Mesodermal cell (in vitro differentiated cells): ENCODE measurements around the gene EDDM13.

ENCODE experiments used
- H3K27ac ChIP-seq: 2 replicates; pipeline ENCODE4 v1.7.0; 2013; ENCODE audit warnings: mild to moderate bottlenecking, low read depth, low read length, moderate library complexity; ENCODE audit not compliant: severe bottlenecking
- H3K36me3 ChIP-seq: 2 replicates; pipeline ENCODE4 v1.7.1; 2013; ENCODE audit warnings: mild to moderate bottlenecking, low read length, moderate library complexity; ENCODE audit not compliant: control insufficient read depth, insufficient read depth
- H3K4me1 ChIP-seq: one replicate; pipeline ENCODE4 v1.7.1; 2013; ENCODE audit warnings: mild to moderate bottlenecking, low read length; ENCODE audit not compliant: insufficient read depth, control insufficient read depth, poor library complexity, severe bottlenecking
- H3K4me3 ChIP-seq: 2 replicates; pipeline ENCODE4 v1.7.0; 2013; ENCODE audit warnings: low read length, control low read depth, mild to moderate bottlenecking; ENCODE audit not compliant: insufficient read depth, poor library complexity, severe bottlenecking; ENCODE audit errors: extremely low read depth
- H3K9me3 ChIP-seq: 2 replicates; pipeline ENCODE4 v1.7.1; 2013; ENCODE audit warnings: mild to moderate bottlenecking, low read length, moderate library complexity; ENCODE audit not compliant: control insufficient read depth
- whole genome bisulfite sequencing, 2 experiments: methylation state at CpG; one replicate each; pipeline ENCODE4 v1.1.5; 2013; ENCODE audit warnings: missing lambda C conversion rate in 2 of 2; ENCODE audit not compliant: insufficient coverage in 2 of 2; 5-methylcytosine and 5-hydroxymethylcytosine counted together

The EDDM13 gene

DNA sequence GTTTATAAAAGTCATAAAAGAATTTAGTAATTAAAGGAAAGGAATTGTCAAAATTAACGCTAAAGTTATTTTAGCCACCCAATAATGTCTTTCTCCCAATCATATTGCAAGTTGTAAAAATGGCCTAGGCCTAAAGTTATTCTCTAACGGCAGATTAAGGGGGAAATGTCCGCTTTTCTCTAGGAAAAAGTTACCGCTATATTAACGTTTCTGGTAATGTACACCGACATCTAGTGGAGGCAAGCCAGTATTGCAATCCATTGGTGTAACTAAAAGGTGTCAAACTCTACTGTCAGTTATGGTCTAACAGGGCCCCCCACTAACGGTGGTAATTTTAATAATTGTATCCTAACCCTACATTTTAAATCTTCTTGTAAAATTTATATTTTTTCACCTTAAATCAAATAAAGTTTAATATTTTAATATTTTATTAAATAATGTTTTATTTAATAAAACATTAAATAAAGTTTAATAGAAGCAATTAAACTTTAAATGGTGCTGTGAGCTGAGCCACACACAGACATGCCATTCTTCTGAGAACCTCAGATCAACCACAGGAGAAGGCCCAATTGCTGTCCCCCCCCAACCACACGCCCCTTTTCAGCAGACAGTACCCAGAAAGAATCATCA lies 78.0 kb downstream of the EDDM13 start:
- WGBS, 2 experiments = 30 to 33% methylated on average over 2 to 4 of the region's 8 CpGs
- no peak overlapping the region for H3K27ac ChIP-seq
- H3K36me3 ChIP-seq = no peaks in the 10 kb centered on the region
- H3K4me3 ChIP-seq = no peak overlapping the region
- peaks cover 2% of the 10 kb centered on the region for H3K9me3 ChIP-seq
- H3K4me1 ChIP-seq = no peaks in the 10 kb centered on the region

GRCh38 chr19:56351208-56351607 lies 78.7 kb downstream of the EDDM13 start:
- H3K4me1 ChIP-seq = no peaks in the 10 kb centered on the region
- H3K27ac ChIP-seq = no peak overlapping the region
- no peak overlapping the region for H3K4me3 ChIP-seq
- 61 to 68% methylated on average over 5 to 6 of the region's 6 CpGs for WGBS, 2 experiments
- no peaks in the 10 kb centered on the region for H3K36me3 ChIP-seq
- H3K9me3 ChIP-seq = peaks cover 2% of the 10 kb centered on the region

DNA sequence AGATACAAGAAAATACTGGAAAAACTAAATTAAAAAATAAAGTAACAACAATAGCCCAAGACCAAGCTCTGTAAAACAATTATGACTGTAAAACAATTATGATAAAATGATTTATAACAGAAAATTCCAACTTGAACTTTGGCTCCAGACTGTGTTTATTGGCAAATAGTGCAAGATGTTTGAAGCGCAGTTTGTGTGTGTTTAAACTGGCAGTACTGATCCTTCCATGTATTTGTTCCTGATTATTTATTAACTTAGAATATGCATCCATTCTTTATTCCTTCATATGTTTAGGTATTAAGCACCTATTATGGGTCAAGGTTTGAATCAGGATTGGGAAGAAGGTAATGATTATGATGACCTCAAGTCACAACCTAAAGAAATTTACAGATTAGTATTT lies 83.0 kb downstream of the EDDM13 start:
- WGBS, 2 experiments = no CpG with 5 or more reads among the region's 1 CpG
- no peaks in the 10 kb centered on the region for H3K36me3 ChIP-seq
- H3K4me1 ChIP-seq = no peaks in the 10 kb centered on the region
- H3K9me3 ChIP-seq = peaks cover 5% of the 10 kb centered on the region
- H3K4me3 ChIP-seq = no peak overlapping the region
- no peak overlapping the region for H3K27ac ChIP-seq

DNA sequence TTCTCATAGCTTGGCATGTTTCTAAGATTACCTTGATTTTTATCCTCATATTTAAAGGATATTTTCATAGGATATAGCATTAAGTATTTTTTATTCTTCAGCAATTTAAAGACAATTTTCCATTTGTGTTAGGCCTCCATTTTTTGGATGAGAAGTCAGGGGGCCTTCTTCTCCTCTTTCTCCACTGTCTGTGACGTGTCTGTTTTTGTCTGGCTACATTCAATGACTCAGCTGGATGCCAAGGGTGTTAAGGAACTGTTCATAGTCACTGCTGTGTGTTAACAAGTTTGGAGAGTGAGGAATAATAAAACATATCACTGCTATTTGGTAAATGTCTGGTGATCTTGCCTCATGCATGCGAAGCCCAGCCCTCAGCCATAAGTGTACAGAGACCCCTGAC lies 84.4 kb downstream of the EDDM13 start:
- WGBS, 2 experiments = 80% methylated on average over 1 of the region's 2 CpGs; no CpG with 5 or more reads in 1 of the 2 experiments
- H3K4me1 ChIP-seq = no peaks in the 10 kb centered on the region
- H3K36me3 ChIP-seq = no peaks in the 10 kb centered on the region

More for the DNA sequence above, 84.4 kb downstream of the EDDM13 start:
- Histone ChIP-seq H3K27ac (no peak overlapping the region), H3K9me3 (peaks cover 5% of the 10 kb centered on the region), H3K4me3 (no peak overlapping the region)
